Fibroblast of lung (primary cell): ENCODE data around the gene SYNPR. TPM values are rescaled to one million over a fixed set of nuclear protein-coding genes. Genes with fewer than 3 reads are reported as not detected.

ENCODE experiments used
- DNase-seq, 2 donors: peaks; one replicate each; pipeline versions ENCODE4 v3.0.0 to v3.0.0-alpha.2; 2010; ENCODE audit warnings: low read depth in 2 of 2
- H2AFZ ChIP-seq: 2 replicates; pipeline ENCODE4 v1.5.1; 2012; ENCODE audit warnings: low read length, control low read depth, inconsistent platforms
- H3K27ac ChIP-seq: 2 replicates; pipeline ENCODE4 v1.5.1; 2011; ENCODE audit warnings: low read length, control low read depth; ENCODE audit not compliant: insufficient read depth
- H3K27me3 ChIP-seq: 2 replicates; pipeline ENCODE4 v1.5.1; 2011; ENCODE audit warnings: mild to moderate bottlenecking, low read length; ENCODE audit not compliant: control insufficient read depth, insufficient read depth
- H3K36me3 ChIP-seq: 2 replicates; pipeline ENCODE4 v1.5.1; 2011; ENCODE audit warnings: low read length; ENCODE audit not compliant: control insufficient read depth, insufficient read depth
- H3K4me1 ChIP-seq: 2 replicates; pipeline ENCODE4 v1.5.1; 2011; ENCODE audit warnings: low read length; ENCODE audit not compliant: control insufficient read depth, insufficient read depth; ENCODE audit errors: extremely low read depth
- H3K4me2 ChIP-seq: 2 replicates; pipeline ENCODE4 v1.5.1; 2011; ENCODE audit warnings: low read length, control low read depth; ENCODE audit not compliant: insufficient read depth; ENCODE audit errors: extremely low read depth
- H3K4me3 ChIP-seq, 4 experiments: fragments of 200-600 bp in 1 of 4; sonication (generic) in 1 of 4; replicated peaks in 1 of 4; 2 replicates each; pipeline ENCODE4 v1.5.1; 2011 to 2016; ENCODE audit warnings: low read length in 4 of 4, low read depth in 3 of 4, mild to moderate bottlenecking in 3 of 4, control low read depth in 2 of 4, inconsistent platforms in 1 of 4, mixed read lengths in 1 of 4; ENCODE audit not compliant: insufficient read depth in 1 of 4; ENCODE audit errors: control extremely low read depth in 1 of 4
- H3K79me2 ChIP-seq: 2 replicates; pipeline ENCODE4 v1.5.1; 2012; ENCODE audit warnings: mild to moderate bottlenecking, low read length, inconsistent platforms; ENCODE audit not compliant: control insufficient read depth, insufficient read depth
- H3K9ac ChIP-seq: 2 replicates; pipeline ENCODE4 v1.5.1; 2011; ENCODE audit warnings: mild to moderate bottlenecking, low read length, control low read depth; ENCODE audit not compliant: insufficient read depth
- H3K9me3 ChIP-seq: 2 replicates; pipeline ENCODE4 v1.5.1; 2012; ENCODE audit warnings: low read depth, low read length; ENCODE audit not compliant: control insufficient read depth, insufficient read depth
- H4K20me1 ChIP-seq: 2 replicates; pipeline ENCODE4 v1.5.1; 2011; ENCODE audit warnings: low read length; ENCODE audit not compliant: control insufficient read depth, insufficient read depth; ENCODE audit errors: extremely low read depth
- CTCF ChIP-seq, 2 donors: IDR thresholded peaks in 1 of 2; conservative IDR thresholded peaks in 1 of 2; 1 replicate in 1 of 2; 2 replicates in 1 of 2; pipeline ENCODE4 v1.5.1; 2011 to 2012; ENCODE audit warnings: low read length in 2 of 2, control low read depth in 1 of 2, inconsistent platforms in 1 of 2, low read depth in 1 of 2, mild to moderate bottlenecking in 1 of 2
- EZH2 ChIP-seq: IDR thresholded peaks from 2 replicates; pipeline ENCODE4 v1.5.1; 2012; ENCODE audit warnings: low read length, control low read depth, mild to moderate bottlenecking; ENCODE audit errors: missing control alignments
- polyA plus RNA-seq, 2 donors: library from polyadenylated mRNA; depleted of rRNA in 1 of 2; stranded (reverse) in 1 of 2; unstranded in 1 of 2; fragments of >200 nt; gene quantifications; 2 replicates each; pipeline ENCODE4 v1.2.1, GENCODE V29; 2011 to 2012; ENCODE audit warnings: missing spikeins in 1 of 2
- total RNA-seq: library from RNA; depleted of rRNA; stranded (reverse); fragments of >200 nt; gene quantifications from 2 replicates; pipeline ENCODE4 v1.2.1, GENCODE V29; 2014

SYNPR gene
- total and polyA plus RNA-seq, 2 donors (not counting 1 experiment from before 2014, with no cell fraction given): not detected

- Histone ChIP-seq H3K36me3 (no peaks in the 10 kb centered on the region), H3K4me1 (no peaks in the 10 kb centered on the region), H3K27me3 (no peaks in the 10 kb centered on the region)
These were observed 25.1 kb downstream of the SYNPR start for GRCh38 chr3:63303238-63303637.

GRCh38 chr3:63304421-63304820 is 26.3 kb downstream of the SYNPR start:
- no peak overlapping the region for H3K4me3 ChIP-seq
- H3K4me2 ChIP-seq: no peak overlapping the region
- no peak overlapping the region for H3K27ac ChIP-seq
- H3K27me3 ChIP-seq: no peaks in the 10 kb centered on the region
- H4K20me1 ChIP-seq: no peaks in the 10 kb centered on the region
- H2AFZ ChIP-seq: no peak overlapping the region
- H3K36me3 ChIP-seq: no peaks in the 10 kb centered on the region
- no peaks in the 10 kb centered on the region for H3K9me3 ChIP-seq
- no peak overlapping the region for H3K9ac ChIP-seq
- H3K79me2 ChIP-seq: no peaks in the 10 kb centered on the region
- TF ChIP-seq EZH2: no peak
- no peak for TF ChIP-seq CTCF (conservative IDR thresholded peaks at IDR 0.05 in 1 of 2, IDR thresholded peaks at IDR 0.05 in 1 of 2; ENCODE audit: low read depth in 1 of 2, low read length in 2 of 2)
- no peak for DNase-seq
- H3K4me1 ChIP-seq: no peaks in the 10 kb centered on the region

More at GRCh38 chr3:63303238-63303637, 25.1 kb downstream of the SYNPR start:
- TF ChIP-seq EZH2 (no peak), CTCF (conservative IDR thresholded peaks at IDR 0.05 in 1 of 2, IDR thresholded peaks at IDR 0.05 in 1 of 2; ENCODE audit: low read depth in 1 of 2, low read length in 2 of 2) (no peak)
- Histone ChIP-seq H3K9me3 (no peaks in the 10 kb centered on the region), H2AFZ (no peak overlapping the region), H4K20me1 (no peaks in the 10 kb centered on the region), H3K27ac (no peak overlapping the region), H3K4me3 (no peak overlapping the region), H3K4me2 (no peak overlapping the region), H3K79me2 (no peaks in the 10 kb centered on the region), H3K9ac (no peak overlapping the region)
- DNase-seq: no peak

GRCh38 chr3:63308072-63308471 is 30.0 kb downstream of the SYNPR start:
- H3K27me3 ChIP-seq: no peaks in the 10 kb centered on the region
- H3K27ac ChIP-seq: no peak overlapping the region
- no peak overlapping the region for H3K4me3 ChIP-seq
- no peak overlapping the region for H2AFZ ChIP-seq
- H4K20me1 ChIP-seq: no peaks in the 10 kb centered on the region
- no peak for DNase-seq
- no peaks in the 10 kb centered on the region for H3K79me2 ChIP-seq
- no peak overlapping the region for H3K9ac ChIP-seq
- H3K36me3 ChIP-seq: no peaks in the 10 kb centered on the region
- no peaks in the 10 kb centered on the region for H3K9me3 ChIP-seq
- no peak overlapping the region for H3K4me2 ChIP-seq
- H3K4me1 ChIP-seq: no peaks in the 10 kb centered on the region
- TF ChIP-seq CTCF (conservative IDR thresholded peaks at IDR 0.05 in 1 of 2, IDR thresholded peaks at IDR 0.05 in 1 of 2; ENCODE audit: low read depth in 1 of 2, low read length in 2 of 2) (no peak), EZH2 (no peak)
